ENCODE data around the gene SLC2A3.

DNA sequence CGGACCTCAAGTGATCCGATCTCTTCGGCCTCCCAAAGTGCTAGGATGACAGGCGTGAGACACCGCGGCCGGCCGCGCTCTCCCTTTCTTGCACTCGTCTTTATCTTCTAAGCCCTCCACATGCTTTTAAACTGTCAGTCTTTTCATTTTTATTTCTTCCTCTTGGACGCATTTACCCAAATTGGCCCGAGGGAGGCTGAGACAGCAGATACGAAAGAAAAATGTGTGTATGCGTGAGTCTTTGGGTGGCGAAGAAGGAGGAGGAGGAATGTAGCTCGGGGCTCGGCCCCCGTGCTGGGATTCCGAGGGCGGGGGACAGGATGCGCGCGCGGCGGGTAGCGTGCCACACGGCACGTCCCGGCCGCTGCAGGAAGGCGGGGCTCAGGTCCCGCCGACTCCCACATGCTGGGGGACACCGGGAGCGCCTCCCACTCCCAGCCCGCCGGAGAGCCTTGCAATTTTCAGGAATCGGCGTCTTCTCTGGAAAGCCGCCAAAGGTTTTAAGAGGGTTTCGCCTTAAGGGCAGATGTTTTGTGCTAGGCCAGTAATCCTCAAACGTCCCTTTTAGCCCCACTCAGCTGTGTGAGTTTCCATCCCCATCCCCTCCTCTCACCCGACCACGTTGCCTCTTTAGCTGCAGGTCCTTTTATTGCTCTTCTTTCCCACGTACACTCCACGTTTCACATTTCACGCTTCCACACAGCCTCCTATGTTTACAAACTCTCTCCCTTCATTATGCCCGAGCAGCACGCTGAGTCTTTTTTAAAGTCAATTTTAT, 34.7 kb upstream of the SLC2A3 start:
- TF ChIP-seq EZH2 (IDR thresholded peaks at IDR 0.05; ENCODE audit: borderline replicate concordance, low read depth, low read length, severe bottlenecking) (no peak), POLR2AphosphoS5 (IDR thresholded peaks at IDR 0.05; ENCODE audit: insufficient read depth, low read depth, low read length) (peak; percentile 68)
